ENCODE measurements around the gene TAF15.

TAF15 gene

DNA sequence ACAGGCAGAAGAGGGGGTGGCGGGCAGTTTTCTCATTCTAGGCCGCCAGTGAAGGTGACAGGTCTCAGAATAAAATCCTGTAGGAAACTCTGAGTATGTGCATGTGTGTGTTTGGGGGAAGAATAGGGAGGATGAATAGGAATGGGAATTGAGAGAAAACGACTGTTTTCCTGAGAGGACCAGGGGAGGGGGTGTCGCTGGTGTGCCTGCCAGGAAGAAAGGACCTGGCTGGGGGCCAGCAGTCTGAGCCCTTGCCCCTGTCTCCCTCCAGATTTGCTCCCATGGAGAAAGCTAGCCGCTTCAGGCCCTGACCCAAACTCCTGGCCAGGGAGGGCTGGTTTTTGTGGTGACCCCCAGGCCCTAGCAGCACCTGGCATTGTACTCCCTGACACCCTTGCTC lies 34.2 kb upstream of the TAF15 start:
- no peaks in the 10 kb centered on the region for H3K9me3 Mint-ChIP-seq
- H3K4me3 Mint-ChIP-seq = no peak overlapping the region
- ATAC-seq = no peak
- H3K27me3 Mint-ChIP-seq = peaks cover 22% of the 10 kb centered on the region
- peak overlapping the region in 1 of 2 donors; percentile 25 for H3K27ac Mint-ChIP-seq
- DNase-seq = no peak
- no peaks in the 10 kb centered on the region for H3K4me1 Mint-ChIP-seq

DNA sequence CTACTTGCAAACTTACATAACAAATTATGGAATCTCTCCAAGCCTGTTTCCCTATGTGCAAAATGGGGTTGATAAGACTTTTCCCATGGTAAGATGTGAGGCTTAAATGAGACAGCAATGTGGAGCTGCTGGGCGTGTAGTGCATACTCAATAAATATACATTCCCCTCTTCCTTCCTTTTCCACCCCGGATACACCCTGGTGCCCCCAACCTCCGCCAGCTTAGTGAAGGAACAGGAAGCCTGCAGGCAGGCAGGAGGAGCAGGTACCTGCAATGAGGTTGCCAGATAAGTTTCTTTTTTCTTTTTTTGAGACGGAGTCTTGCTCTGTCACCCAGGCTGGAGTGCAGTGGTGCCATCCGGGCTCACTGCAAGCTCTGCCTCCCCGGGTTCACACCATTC lies 33.7 kb upstream of the TAF15 start:
- peaks cover 22% of the 10 kb centered on the region for H3K27me3 Mint-ChIP-seq
- H3K9me3 Mint-ChIP-seq = no peaks in the 10 kb centered on the region
- no peak for DNase-seq
- H3K4me1 Mint-ChIP-seq = no peaks in the 10 kb centered on the region
- ATAC-seq = no peak
- no peak overlapping the region for H3K4me3 Mint-ChIP-seq
- no peak overlapping the region for H3K27ac Mint-ChIP-seq

DNA sequence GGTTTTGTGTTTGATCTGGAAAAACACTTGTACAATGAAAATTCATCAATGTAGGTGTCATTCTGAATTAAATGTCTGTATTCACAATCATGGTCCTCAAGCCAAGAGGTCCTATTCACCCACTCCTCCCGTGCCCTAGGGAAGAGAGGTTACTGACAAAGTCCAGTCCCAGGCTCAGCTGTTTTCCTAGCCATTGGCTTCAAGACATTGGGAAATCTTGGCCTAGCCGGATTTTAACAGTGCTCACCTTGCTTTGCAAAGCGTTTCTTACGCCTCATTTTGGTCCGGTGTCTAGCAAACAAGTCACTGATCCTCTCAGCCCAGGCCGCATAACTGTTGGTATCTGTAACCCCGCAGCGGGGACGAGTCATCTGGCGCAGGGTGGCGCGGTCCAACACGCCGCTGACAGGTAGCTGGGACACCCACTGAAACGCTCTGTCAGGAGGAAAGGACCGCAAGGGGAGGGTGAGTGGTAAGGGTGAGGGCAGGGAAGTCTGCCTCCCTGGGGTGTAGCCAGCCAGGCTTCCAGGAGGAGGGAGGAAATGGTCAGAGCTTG lies 30.6 kb upstream of the TAF15 start:
- ATAC-seq (no peak), DNase-seq (no peak)
- H3K4me1 Mint-ChIP-seq = no peaks in the 10 kb centered on the region
- H3K4me3 Mint-ChIP-seq = no peak overlapping the region
- H3K27ac Mint-ChIP-seq = no peak overlapping the region
- H3K27me3 Mint-ChIP-seq = peaks cover 10% of the 10 kb centered on the region
- H3K9me3 Mint-ChIP-seq = no peaks in the 10 kb centered on the region

DNA sequence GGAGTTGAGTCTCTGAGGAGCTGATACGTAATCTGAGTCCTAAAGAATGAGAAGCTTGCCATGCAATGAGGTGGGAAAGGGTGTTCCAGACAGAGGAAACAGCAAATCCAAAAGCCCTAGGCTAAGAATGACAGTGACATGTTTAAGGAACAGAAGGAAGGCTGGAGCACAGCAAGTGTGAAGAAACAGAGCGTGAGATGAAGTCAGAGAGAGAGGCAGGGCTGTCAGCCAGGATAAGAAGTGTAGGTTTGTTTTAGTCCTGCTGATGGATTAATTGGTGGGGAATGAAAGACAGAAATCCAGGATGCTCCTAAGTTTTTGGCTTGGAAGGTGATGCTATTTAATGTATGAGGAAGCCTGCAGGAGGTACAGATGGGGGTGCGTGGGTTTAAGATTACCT lies 28.3 kb upstream of the TAF15 start:
- DNase-seq (no peak), ATAC-seq (no peak)
- Mint-ChIP-seq H3K27ac (no peak overlapping the region), H3K9me3 (no peaks in the 10 kb centered on the region), H3K4me1 (no peaks in the 10 kb centered on the region), H3K4me3 (no peak overlapping the region), H3K27me3 (no peaks in the 10 kb centered on the region)

DNA sequence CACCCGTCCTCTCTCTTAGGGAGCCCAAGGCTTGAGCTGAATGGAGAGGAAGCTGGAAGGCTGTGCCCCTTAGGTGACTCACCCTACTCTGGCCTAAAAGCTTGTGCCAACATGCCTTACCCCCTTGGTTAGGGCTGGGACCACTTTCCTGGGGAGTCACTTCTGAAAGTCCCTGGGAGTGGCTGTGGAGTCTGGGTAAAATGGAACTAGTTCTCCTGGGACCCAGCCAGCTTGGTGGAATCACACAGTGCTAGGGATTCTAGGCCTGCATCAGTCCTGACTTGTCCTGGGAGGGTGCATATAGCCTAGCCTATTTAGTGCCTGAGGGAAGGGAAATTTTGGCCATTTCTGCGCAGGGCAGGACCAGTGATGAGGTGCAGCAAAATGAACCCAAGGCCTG lies 24.4 kb upstream of the TAF15 start:
- Mint-ChIP-seq H3K27ac (no peak overlapping the region), H3K27me3 (no peaks in the 10 kb centered on the region), H3K4me1 (peaks cover 24% of the 10 kb centered on the region), H3K9me3 (no peaks in the 10 kb centered on the region), H3K4me3 (no peak overlapping the region)
- DNase-seq = no peak
- ATAC-seq = no peak

DNA sequence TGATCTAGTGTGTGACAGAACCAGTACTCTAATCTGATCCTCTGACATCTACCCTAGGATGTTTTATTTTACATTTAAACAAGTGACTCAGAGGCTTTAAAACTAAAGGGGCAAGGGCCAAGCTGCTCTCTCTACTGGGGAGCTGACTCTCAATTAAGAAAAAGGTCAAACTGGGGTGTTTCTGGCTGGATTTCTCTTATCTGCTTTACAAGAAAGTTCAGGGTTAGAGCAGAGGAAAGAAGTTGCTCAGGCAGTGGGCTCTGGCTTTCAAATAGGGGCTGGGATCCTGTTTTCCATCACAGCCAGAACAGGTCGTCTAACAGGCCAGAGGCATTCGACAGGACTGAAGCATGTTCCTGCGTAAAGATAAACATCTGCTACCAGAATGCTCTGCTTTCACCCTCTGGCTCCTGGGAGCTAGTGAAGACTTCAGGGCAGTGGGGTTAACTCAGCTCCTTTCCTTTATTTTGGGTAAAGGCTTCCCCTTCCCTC lies 22.3 kb upstream of the TAF15 start:
- H3K4me1 Mint-ChIP-seq = peaks cover 24% of the 10 kb centered on the region
- DNase-seq = no peak
- H3K4me3 Mint-ChIP-seq = no peak overlapping the region
- H3K9me3 Mint-ChIP-seq = no peaks in the 10 kb centered on the region
- H3K27me3 Mint-ChIP-seq = peaks cover 3% of the 10 kb centered on the region
- ATAC-seq = no peak
- no peak overlapping the region for H3K27ac Mint-ChIP-seq

DNA sequence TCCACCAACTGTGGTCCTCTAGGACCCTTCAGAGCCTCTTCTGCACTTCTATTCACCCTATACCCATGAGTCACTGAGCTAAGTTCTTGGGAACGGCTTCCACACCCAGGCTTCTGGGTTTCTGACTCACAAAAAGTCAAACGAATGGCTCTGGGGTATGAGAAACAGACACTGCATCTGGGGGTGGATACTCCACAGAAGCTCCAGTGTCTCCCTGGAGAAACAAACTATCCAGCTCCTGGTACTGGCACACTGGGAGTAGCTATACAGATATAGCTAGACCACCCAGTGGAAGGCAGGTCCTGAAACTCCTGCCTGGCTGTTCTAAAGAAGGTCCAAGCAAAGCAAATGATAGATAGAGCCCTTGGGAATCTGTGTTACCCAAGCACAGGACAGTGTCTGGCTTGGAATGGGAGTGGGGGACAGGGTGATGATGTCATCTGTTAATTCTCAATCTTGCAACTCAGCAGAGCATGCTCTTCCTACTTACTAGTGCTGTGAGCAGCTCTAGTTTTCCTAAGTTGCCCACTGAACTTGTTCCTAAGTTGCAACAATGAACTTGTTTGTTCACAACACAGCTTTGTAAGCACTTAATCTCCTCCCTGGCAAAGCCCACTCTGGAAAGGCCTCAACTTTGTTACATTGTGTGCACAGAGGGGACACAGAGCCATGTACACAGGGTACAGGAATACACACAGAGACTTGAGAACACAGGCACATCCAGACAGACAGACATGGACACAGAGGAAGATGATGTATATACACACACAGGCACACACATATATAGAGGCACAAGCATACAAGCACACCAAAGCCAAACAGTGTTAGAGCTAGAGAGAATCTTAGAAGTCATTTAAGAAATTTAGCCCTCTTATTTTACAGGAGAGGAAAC lies 20.6 kb upstream of the TAF15 start:
- H3K9me3 Mint-ChIP-seq = no peaks in the 10 kb centered on the region
- H3K27me3 Mint-ChIP-seq = peaks cover 17% of the 10 kb centered on the region
- DNase-seq (no peak), ATAC-seq (no peak)
- no peak overlapping the region for H3K27ac Mint-ChIP-seq
- H3K4me1 Mint-ChIP-seq = peaks cover 30% of the 10 kb centered on the region
- no peak overlapping the region for H3K4me3 Mint-ChIP-seq

DNA sequence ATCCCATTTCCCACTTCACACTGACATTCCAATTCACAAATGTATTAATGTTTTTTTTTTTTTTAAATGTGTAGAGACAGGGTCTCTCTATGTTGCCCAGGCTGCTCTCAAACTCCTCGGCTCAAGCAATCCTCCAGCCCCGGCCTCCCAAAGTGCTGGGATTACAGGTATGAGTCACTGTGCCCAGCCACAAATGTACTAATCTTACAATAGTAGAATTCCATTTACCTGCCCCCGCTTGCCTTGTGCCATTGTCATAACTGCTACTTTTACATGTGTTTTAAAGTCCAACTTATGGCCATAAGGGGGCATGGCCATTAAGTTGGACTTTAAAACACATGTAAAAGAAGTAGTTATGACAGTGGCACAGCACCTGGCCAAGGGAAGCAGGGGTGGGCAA lies 18.4 kb upstream of the TAF15 start:
- H3K4me1 Mint-ChIP-seq = peaks cover 44% of the 10 kb centered on the region
- peaks cover 35% of the 10 kb centered on the region for H3K27me3 Mint-ChIP-seq
- no peak overlapping the region for H3K4me3 Mint-ChIP-seq
- H3K9me3 Mint-ChIP-seq = no peaks in the 10 kb centered on the region
- DNase-seq (no peak), ATAC-seq (no peak)
- H3K27ac Mint-ChIP-seq = no peak overlapping the region

DNA sequence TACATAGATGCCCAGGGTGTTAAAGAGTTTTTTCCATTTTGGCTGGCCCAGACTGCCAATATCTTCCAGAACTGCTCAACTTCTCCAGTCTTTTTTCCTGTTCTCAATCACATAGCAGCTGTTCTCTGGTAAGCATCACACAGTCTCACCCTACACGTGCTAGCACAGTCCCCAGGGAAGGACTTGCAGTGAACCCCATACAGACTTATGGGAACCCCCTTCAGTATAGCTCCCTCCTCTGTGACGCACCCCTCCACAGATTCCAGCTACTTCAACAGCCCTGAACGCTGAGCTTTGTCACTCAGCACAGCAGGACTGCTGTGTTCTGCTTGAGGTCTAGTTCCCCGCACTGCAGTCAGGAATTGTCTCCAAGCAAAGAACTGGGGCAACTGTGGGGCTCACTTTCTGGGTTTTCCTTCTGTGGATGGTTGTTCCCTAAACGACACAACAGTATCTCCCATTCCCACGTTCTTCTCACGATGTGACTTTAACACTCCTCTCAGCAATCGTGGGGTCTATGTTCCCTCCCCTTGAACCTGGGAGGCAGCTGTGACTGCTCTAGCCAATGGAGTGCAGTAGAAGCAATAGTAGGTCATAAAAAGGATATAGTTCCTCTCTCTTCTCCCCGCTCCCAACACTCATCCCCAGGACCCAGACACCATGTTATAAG lies 17.5 kb upstream of the TAF15 start:
- H3K4me3 Mint-ChIP-seq = no peak overlapping the region
- H3K27me3 Mint-ChIP-seq = peaks cover 44% of the 10 kb centered on the region
- ATAC-seq (no peak), DNase-seq (no peak)
- H3K27ac Mint-ChIP-seq = no peak overlapping the region
- peaks cover 50% of the 10 kb centered on the region for H3K4me1 Mint-ChIP-seq
- no peaks in the 10 kb centered on the region for H3K9me3 Mint-ChIP-seq

DNA sequence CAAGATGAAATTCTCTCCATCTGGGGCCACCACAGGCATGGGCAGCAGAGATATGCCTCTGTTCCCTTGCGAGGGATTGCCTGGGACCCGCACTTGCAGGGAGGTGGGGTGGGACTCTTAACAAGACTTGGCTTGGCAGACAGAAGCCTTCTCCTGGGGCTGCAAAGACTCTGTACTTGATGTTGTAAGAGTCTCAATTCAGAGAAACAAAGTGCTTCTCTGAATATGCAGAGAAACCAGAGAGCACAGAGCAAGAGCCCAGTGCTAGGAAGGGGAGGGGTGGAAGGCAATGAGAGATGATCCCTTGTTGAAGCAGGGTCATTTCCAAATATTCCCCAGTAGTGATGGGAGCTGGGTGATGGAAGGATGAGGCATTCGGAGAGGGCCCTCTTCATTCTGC lies 16.0 kb upstream of the TAF15 start:
- no peaks in the 10 kb centered on the region for H3K9me3 Mint-ChIP-seq
- ATAC-seq = no peak
- no peak for DNase-seq
- no peak overlapping the region for H3K27ac Mint-ChIP-seq
- peaks cover 58% of the 10 kb centered on the region for H3K27me3 Mint-ChIP-seq
- peaks cover 37% of the 10 kb centered on the region for H3K4me1 Mint-ChIP-seq
- H3K4me3 Mint-ChIP-seq = no peak overlapping the region

DNA sequence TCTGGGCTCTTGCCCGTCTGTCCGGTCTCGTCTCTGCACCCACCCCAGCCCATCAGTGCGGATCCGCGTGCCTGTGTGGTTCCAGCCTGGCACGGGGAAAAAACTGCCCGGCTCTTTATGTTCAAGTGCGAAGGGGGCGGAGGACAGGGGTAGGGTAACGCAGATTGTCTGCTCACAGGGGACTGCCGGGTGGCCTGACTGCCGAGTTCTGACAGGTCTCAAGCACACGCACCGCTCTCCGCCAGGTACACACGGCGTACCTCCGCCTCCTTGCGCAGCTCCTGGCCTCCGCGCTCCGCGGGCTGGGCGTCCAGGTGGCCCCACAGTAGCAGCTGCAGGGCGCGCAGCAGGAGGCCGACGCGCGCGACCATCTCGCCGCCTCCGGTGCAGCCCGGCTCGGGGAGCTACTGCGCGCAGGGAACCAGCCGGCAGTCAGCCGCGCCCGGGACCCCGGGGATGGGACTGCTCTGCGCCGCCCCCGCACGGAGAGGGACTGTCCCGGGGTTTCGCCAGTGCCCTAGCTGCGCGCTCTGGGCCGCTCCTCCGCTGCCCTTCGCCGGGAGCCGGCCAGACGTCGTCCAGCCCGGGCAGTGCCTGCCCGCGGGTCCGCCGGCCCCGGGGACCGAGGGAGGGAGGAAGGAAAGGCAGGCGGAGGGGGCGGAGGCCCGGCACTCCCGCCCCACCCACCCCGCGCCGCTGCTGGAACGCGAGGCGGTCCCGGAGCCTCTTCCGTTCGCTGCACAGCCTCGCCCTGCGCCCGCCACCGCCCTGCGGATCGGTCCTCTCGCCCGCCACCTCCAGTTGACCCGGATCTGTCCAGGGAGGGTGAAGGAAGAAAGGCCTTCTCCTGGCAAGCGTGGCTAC lies 14.0 kb upstream of the TAF15 start, which contains the start of gene MMP28:
MMP28 (minus strand) TSS at position 635 of the 864 bp plus-strand sequence; CDS start at position 371, 264 bp downstream.
- peak; percentile 83 for ATAC-seq
- Mint-ChIP-seq H3K27me3 (peaks cover 62% of the 10 kb centered on the region), H3K27ac (peak within 1 kb of the TSS in 1 of 2 donors; percentile 53), H3K4me3 (peak within 1 kb of the TSS; percentile 84 to 95), H3K9me3 (no peaks in the 10 kb centered on the region), H3K4me1 (peaks cover 26% of the 10 kb centered on the region)
- peak; percentile 47 to 64 for DNase-seq

DNA sequence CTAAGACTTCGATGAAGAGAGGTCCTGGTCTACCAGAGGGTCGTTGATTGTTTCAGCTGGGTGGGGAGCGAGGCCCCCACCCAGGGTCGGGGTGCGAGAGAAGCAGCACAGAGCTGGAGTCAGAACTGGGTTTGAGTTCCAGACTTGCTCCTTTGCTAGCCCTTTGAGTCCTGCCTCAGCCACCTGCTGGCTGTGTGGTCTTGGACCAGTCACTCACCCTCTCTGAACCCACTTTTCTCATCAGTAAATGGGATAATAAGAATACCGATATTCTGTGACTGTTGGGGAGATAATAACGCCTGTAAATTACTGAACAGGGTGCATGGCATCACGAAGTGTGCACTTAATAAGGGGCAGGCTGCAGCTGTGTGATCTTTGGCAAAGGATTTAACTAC lies 13.4 kb upstream of the TAF15 start:
- ATAC-seq = no peak
- peaks cover 62% of the 10 kb centered on the region for H3K27me3 Mint-ChIP-seq
- peak overlapping the region in 1 of 2 donors; percentile 53 for H3K27ac Mint-ChIP-seq
- peak overlapping the region; percentile 84 to 95 for H3K4me3 Mint-ChIP-seq
- DNase-seq = no peak
- peaks cover 27% of the 10 kb centered on the region for H3K4me1 Mint-ChIP-seq
- H3K9me3 Mint-ChIP-seq = no peaks in the 10 kb centered on the region

DNA sequence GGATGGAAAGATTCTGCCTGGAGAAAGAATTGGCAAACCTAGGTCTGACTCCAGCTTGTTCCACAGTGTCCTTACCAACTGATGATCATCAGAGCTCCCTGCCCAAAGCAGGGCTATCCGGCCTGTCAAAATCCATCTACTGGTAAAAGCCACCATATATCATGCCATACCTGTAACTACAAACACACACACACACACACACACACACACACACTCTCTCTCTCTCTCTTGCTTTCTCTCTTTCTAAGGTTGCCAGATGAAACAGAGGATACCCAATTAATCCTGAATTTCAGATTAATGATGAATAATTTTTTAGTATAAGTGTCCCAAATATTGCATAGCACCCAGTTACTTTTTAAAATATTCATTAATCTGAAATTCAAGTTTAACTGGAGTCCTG lies 12.3 kb upstream of the TAF15 start:
- no peak overlapping the region for H3K4me3 Mint-ChIP-seq
- ATAC-seq = no peak

DNA sequence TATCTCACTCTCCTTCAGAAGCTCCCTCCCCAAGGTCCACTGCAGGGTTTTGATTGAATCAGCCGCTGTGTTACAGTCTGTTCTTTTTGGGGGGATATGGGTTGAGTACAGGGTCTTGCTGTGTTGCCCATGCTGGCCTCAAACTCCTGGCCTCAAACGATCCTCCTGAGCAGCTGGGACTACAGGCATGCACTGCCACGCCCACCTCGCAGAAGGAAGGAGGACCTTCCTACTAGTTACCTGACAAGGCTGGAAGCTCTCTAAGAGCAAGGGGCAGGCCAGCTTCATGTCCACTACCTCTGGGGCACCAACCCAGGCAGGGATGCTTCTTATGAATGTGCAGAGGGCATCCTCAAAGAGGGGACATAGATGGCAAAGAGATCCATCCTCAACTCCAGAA lies 11.9 kb upstream of the TAF15 start:
- Mint-ChIP-seq H3K4me3 (no peak overlapping the region), H3K27ac (no peak overlapping the region), H3K4me1 (peaks cover 42% of the 10 kb centered on the region), H3K27me3 (peaks cover 56% of the 10 kb centered on the region), H3K9me3 (no peaks in the 10 kb centered on the region)
- DNase-seq = no peak
- no peak for ATAC-seq

More for the DNA sequence above, 12.3 kb upstream of the TAF15 start:
- Mint-ChIP-seq H3K27ac (no peak overlapping the region), H3K9me3 (no peaks in the 10 kb centered on the region), H3K27me3 (peaks cover 60% of the 10 kb centered on the region), H3K4me1 (peaks cover 37% of the 10 kb centered on the region)
- no peak for DNase-seq

DNA sequence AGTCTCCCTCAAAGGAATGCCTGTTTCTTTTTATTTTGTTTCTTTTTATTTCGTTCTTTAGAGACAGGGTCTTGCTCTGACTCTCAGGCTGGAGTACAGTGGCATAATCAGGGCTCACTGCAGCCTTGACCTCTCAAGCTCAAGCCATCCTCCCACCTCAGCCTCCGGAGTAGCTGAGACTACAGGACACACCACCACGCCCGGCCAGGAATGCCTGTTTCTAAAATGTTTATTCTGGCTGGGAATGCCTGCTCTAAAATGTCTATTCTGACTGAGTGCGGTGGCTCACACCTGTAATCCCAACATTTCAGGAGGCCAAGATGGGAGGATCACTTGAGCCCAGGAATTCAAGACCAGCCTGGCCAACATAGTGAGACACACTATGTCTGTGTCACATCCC lies 11.4 kb upstream of the TAF15 start:
- Mint-ChIP-seq H3K27me3 (peaks cover 54% of the 10 kb centered on the region), H3K4me1 (peaks cover 47% of the 10 kb centered on the region), H3K27ac (no peak overlapping the region), H3K9me3 (no peaks in the 10 kb centered on the region), H3K4me3 (no peak overlapping the region)
- ATAC-seq (no peak), DNase-seq (no peak)

Data from stimulated activated naive CD8-positive, alpha-beta T cell treated with anti-CD3 and anti-CD28 coated beads, Interleukin-15, amount 100 ng/mL, for 72 hours (primary cell).